GM18505 (cell line): ENCODE data around the gene HMMR.
"Not testable (repeated sequence)": the region's sequence is repeated elsewhere in the genome, so short reads cannot be mapped to it uniquely, and the experiment has no call there.

Source experiments
- ATAC-seq: cut with Tn5 transposase; IDR thresholded peaks from one replicate; pipeline ENCODE4 v1.9.1; 2021; ENCODE audit not compliant: unreplicated experiment
- POLR2A ChIP-seq: IDR thresholded peaks from 4 replicates; pipeline ENCODE4 v1.6.1; 2011; ENCODE audit warnings: borderline replicate concordance; ENCODE audit not compliant: insufficient read depth, insufficient read length; ENCODE audit errors: extremely low read depth

HMMR gene, protein sequence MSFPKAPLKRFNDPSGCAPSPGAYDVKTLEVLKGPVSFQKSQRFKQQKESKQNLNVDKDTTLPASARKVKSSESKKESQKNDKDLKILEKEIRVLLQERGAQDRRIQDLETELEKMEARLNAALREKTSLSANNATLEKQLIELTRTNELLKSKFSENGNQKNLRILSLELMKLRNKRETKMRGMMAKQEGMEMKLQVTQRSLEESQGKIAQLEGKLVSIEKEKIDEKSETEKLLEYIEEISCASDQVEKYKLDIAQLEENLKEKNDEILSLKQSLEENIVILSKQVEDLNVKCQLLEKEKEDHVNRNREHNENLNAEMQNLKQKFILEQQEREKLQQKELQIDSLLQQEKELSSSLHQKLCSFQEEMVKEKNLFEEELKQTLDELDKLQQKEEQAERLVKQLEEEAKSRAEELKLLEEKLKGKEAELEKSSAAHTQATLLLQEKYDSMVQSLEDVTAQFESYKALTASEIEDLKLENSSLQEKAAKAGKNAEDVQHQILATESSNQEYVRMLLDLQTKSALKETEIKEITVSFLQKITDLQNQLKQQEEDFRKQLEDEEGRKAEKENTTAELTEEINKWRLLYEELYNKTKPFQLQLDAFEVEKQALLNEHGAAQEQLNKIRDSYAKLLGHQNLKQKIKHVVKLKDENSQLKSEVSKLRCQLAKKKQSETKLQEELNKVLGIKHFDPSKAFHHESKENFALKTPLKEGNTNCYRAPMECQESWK

DNA sequence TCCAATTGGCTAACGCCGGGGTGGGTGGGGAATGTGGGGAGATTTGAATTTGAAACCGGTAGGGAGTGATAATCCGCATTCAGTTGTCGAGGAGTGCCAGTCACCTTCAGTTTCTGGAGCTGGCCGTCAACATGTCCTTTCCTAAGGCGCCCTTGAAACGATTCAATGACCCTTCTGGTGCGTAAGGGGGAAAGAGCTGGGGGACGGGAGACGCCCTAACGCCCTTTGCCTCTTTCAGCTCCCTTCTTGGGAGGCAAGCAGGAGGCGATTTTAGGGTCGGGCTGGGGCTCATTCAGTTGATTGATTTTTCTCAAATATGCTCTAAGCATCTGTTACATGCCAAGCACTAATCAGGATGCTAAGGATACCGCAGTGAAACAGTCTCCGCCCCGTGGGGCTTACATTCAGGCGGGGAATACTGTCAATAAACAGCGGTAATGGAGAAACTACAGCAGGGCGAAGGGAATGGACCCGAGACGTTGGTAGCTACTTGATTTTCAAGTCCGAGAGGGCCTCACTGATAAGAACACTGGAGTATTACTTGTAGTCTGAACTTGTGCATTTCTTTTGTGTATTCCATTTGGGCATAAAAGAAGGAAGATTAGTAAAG lies at the start of gene HMMR:
TSS of gene HMMR (plus strand) at position 71 of the 610 bp plus-strand sequence. CDS start at position 132, 61 bp downstream.
- TF ChIP-seq POLR2A, result peak; percentile 72
- no peak for ATAC-seq

DNA sequence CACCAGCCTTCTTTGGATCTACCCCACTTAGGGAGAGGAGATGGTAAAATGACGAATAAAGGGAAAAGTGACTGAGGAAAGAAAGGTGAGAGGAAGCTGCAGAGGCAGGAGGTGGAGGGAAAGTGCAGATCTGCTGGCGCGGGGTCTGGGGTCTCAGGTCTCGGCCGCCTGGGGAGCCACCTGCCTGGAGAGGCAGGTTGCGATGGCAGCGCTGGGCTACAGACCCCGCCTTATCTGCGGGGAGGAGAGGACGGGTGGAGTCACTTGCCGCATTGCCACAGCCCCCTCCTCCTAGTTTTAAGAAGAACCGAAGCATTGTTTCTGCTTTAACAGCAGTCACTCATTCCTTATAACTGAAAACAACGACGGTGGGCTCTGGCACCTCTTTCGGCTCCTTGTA lies 44.8 kb upstream of the HMMR start:
- not testable (repeated sequence) for ATAC-seq

DNA sequence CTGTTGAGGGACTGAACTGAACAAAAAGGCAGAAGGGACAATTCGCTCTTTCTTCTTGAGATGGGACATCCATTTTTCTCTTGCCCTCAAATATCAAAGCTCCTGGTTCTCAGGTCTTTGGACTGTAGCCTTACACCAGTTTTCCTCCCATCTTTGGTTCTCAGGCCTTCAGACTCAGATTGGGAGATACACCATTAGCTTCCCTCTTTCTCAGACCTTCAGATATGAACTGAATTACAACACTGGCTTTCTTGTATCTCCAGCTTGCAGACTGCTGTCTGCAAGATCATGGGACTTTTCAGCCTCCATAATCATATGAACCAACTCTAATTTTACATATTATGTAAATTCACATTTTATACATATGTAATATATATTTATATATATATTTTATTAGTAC lies 35.6 kb upstream of the HMMR start:
- no peak for ATAC-seq
- no peak for TF ChIP-seq POLR2A

DNA sequence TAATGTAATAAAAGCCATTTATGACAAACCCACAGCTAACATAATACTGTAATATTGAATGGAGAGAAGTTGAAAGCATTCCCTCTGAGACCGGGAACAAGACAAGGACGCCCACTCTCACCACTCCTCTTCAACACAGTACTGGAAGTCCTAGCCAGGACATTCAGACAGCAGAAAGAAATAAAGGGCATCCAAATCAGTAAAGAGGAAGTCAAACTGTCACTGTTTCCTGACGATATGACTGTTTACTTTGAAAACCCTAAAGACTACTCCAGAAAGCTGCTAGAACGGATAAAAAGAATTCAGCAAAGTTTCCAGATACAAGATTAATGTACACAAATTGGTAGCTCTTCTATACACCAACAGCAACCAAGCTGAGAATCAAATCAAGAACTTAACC lies 34.3 kb upstream of the HMMR start:
- ATAC-seq, result not testable (repeated sequence)

DNA sequence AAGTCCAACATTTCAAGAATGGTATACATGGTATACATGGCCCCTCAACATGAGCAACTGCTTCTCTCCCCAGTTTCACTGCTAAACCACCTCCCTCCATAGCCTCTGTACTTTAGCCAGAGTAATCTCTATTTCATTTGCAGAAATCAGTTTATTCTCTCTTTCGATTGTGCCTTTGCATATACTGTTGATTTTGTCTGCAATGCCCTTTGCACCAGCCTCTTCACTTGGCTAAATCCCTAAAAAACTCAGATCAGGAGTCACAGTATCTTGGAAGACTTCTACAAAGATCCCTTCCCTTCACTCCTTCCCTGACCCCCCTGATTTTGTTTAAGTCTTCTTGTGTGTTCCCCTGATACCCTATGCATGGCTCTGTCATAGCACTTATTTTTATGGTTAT lies 27.9 kb upstream of the HMMR start:
- ATAC-seq, result no peak
- no peak for TF ChIP-seq POLR2A

DNA sequence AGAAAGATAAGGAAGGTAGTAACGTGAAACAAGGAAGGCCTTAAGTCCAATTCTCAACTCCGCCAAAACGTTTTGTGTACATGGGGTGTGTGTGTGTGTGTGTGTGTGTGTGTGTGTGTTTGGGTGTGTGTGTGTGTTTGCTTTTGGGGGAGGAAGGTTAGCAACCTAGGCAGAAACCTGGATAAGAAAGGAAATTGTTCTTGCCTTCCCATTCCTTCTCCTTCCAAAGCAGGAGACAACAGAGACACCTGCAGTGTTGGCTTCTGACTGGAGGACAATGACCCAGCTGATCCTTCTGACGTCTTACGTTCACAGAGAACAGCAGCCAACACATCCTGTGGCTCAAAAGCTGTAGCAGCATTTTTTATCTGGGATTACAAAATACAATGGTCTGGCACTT lies 27.2 kb upstream of the HMMR start:
- TF ChIP-seq POLR2A, result no peak
- no peak for ATAC-seq

DNA sequence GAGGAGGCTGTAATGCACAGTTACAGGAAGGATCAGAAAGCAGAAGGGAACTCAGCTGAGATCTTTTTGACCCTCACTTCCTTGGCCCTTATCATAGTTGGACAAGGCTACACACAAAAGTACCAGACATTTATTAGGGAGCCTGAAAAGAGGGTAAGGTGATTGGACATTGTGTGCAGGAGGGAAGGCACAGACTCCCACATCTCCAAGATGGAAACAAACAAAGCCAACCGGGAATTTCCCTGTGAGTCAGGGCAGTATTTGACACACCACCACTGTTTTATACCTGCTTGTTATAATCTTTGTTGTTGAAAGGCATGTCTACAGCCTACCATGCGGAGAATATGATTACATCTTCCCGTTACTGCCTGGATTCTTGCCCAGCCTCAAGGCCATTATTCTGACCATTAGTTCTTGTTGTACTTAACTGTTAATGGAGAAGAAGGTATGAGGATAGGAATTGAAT lies 26.0 kb upstream of the HMMR start:
- TF ChIP-seq POLR2A, result no peak
- no peak for ATAC-seq

DNA sequence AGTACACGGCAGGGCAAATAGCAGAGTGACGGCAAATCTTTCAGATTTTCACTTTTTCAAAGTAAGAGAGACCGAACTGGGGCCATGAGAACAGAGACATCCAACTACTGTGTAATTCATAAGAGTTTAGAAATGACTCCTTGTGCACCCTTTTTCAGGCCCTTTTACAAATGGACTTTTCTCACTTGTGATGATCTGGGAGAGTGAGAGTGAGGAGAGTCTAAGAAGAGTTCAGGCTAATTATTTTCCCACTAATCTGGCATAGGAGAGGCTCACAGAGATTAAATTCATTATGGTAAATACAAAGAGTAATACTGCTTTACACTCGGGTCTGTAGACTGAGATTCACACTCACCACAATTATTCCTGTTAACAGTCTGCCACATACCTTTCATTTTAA lies 23.9 kb upstream of the HMMR start:
- TF ChIP-seq POLR2A, result no peak
- ATAC-seq, result no peak

DNA sequence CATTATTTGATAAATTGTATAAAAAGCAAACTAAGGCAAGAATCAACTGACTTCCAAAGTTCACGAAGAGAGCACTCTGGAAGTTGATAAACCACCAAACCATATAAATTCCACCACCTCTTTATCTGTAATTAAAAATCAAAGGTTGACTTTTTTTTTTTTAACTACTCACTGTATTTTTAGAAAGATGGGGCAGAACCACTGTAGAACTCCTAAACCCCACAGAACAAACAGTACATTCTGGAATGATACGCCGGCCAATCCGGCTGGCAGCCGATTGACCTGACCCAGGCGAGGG lies 23.5 kb upstream of the HMMR start:
- ATAC-seq, result no peak
- TF ChIP-seq POLR2A, result peak; percentile 81

DNA sequence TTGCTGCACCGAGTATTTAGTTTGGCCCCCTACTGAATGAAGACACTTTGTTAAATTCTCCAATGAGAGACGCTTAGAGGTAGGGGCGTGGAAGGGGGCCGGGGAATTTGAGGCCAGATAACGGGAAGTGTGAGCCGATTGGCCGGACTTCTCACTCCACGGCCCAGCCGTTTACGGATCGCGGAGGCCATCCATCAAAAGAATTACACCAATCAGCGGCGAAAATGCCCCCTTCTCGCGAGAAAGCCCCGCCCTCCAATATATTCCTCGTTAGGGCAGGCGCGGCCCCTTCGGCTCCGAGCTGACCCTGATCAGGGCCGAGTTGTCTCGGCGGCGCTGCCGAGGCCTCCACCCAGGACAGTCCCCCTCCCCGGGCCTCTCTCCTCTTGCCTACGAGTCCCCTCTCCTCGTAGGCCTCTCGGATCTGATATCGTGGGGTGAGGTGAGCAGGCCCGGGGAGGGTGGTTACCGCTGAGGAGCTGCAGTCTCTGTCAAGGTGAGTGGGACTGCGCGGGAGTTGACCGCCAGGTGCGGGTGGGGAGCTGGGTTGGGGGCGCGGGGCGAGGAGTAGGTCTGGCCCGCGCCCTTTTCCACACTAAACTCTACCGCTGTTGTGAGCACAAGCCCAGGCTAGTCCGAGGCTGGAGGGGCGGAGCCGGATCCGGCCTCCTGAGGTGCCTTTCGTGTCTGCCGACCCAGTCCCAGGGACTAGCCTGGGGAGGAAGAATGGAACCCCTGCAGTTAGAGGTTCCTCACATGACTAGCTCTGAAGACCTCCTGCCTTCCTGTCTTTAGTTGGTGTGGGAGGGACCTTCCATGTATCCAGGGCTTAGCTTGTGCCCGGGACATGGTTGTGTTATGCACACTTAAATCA lies 22.9 kb upstream of the HMMR start, which contains the start of gene CCNG1:
TSS of gene CCNG1 (plus strand) at position 287 of the 874 bp plus-strand sequence. CDS start 1,662 bp downstream, outside the sequence.
- peak; percentile 95 for ATAC-seq

DNA sequence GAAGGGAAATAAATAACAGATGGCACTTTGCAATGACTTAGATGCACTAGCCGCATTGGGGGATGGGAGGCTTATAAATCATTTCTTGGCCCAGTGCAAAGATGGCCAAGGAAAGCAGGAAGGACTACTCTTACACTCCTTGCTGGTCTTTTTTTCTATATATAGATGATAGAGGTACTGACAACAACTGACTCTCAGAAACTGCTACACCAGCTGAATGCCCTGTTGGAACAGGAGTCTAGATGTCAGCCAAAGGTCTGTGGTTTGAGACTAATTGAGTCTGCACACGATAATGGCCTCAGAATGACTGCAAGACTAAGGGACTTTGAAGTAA lies 21.4 kb upstream of the HMMR start:
- no peak for TF ChIP-seq POLR2A
- ATAC-seq, result no peak

More for the DNA sequence above, 22.9 kb upstream of the HMMR start, which contains the start of gene CCNG1:
- TF ChIP-seq POLR2A, result peak; percentile 99

DNA sequence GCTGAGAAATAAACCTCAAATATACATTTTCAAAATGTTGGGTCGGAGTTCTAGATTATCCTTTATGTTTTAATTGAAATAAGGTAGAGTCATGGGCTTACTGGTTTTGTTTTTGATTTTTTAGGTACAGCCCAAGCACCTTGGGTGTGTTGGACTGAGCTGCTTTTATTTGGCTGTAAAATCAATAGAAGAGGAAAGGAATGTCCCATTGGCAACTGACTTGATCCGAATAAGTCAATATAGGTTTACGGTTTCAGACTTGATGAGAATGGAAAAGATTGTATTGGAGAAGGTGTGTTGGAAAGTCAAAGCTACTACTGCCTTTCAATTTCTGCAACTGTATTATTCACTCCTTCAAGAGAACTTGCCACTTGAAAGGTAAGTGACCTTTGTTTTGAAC lies 19.5 kb upstream of the HMMR start:
- TF ChIP-seq POLR2A, result no peak
- ATAC-seq, result no peak

DNA sequence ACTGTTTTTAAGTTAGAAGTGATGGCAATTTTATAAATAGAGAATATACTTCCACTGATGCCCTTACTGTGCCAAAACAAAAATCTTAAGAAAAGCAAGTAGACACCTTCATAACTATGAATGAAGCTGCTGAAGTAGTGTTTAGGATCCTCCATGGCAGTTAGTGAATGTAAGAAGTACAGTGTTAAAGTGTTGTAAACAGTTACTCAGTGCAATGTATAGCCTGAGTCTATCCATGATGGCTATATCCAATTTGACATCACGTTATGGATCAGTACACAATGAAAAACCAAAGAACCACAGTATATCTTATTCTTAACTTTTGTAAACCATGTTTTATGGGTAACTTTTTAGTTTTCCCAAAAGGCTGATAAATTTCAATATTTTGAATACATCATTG lies 15.9 kb upstream of the HMMR start:
- no peak for TF ChIP-seq POLR2A
- ATAC-seq, result no peak
